ENCODE results near the gene STX3. TPM values are rescaled to one million over a fixed set of nuclear protein-coding genes. Genes with fewer than 3 reads are reported as not detected.

Gene STX3
- 37.0 and 41.2 TPM in 2 replicates for total RNA-seq

DNA sequence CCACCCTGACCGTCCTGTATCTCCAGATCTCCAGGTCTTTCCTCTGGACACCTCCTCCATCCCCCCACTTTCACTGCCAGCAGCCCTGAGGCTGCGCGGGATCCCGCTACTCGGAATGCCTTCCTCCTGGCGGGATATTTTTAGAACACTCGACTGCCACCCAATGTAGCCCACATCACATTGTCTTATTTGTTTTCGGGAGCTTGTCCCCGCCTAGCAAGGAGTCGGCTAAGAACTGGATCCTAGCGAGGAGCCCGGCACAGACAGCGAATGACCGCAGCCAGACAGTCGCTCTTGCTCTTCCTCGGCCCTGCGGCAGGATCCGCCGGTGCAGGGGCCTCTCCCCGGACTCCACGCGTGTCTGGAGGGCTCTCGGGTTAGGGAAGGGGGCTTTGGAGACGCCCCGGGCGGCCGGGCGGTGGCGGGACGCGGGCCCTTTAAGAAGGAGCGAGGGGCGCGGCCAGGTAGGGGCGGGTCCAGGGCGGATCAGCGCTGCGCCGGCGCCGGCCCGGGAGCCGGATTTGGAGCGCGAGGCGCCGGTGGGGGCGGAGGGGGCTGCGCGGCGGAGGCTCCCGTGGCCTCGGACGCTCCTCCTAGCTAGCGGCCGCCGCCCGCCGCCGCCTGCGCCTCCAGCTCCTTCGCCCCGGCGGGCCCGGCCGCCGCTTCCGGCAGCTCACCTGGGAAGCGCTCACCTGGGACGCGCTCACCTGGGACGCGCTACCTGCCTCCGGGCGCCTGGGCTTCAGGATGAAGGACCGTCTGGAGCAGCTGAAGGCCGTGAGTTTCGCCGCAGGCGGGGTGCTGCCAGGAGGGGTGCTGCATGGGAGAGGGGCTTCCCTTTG, at the start of gene STX3:
Gene STX3 (plus strand): TSS at position 518 of the 842 bp plus-strand sequence. CDS start 230 bp downstream, at position 748.

DNA sequence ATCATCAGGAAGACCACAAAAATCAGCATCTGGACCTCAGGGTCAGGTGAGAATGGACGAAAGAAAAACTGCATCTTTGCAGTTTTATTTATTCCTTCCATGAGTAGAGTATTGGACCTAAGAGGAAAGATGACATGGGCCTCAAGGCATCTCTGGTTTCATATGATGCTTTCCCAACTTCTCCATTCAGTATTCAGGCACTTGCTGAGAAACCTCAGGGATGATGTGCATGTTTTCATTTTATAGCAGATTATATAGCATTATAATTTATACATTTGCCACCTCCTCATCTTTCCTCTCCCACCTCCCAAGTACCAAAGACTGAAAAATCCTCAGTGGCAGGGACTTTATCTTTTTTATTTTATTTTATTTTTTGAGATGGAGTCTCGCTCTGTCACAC, 41.4 kb upstream of the STX3 start, which contains the start of gene OR10V1:
Gene OR10V1 (minus strand): TSS at position 101 of the 400 bp plus-strand sequence. CDS start 0 bp downstream, at position 101.

DNA sequence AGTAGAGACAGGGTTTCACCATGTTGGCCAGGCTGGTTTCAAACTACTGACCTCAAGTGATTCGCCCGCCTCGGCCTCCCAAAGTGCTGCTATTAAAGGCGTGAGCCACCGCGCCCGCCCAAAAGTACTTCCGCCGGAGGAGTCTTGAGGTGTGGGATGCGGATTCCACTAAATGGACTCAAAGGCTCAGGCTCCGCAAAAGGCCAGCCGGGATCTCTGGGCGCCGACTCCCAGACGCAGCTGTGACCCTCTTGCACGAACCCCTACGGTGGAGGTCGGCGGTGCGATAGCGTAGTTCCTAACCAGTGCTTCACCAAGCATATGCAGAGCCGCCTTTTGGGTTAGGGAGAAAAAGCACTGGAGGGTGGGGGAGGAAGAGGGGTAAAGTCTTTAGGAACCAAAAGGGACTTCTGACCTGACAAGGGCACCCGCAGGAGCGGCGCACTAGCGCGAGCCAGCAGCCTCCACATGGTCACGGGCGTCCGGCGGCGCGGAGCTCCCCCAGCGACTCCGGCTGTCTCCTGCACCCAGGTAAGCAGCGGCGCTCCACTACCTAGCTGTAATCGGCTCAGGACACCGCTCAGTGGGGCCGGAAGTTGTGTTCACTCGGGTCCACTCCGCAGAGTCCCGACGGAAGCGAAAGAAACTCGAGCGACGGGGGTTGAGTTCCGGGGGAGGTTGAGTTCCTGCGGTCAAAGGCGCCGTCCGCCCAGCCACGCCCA, 55.2 kb downstream of the STX3 start, which contains the start of gene MRPL16:
Gene MRPL16 (minus strand): TSS at position 590 of the 722 bp plus-strand sequence. CDS start 120 bp downstream, at position 470.

DNA sequence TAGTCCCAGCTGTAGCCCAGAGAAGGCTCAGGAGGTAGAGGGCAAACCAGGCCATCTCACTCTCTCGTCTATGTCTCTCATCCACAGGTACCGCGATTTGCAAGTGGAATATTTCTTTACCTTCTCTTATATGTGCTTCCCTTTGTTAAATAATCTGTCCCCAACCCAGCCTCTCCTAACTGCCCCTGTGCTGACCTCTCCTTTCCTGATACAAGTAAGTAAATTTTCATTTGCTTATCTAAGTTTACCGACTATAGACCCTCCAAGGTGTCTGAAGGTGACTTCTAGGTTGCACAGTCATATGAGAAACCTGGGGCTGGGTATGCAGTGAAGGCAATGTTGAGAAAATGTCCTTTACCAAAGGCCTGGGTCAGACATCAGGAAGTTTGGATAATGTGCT, 90.2 kb downstream of the STX3 start, which contains the start of gene CBLIF:
Gene CBLIF (minus strand): TSS at position 101 of the 400 bp plus-strand sequence. CDS start 46 bp downstream, at position 55.

Other genes starting within 250 kb of the STX3 start
- not detected in 2 replicates for gene OR4D9, start 243.8 kb upstream of the STX3 start, total RNA-seq
- gene OSBP, start 139.6 kb upstream of the STX3 start, total RNA-seq = 13.7 and 14.9 TPM in 2 replicates
- gene PATL1, start 86.3 kb upstream of the STX3 start, total RNA-seq = 14.3 and 16.9 TPM in 2 replicates
- gene OR10V1, start 41.5 kb upstream of the STX3 start, total RNA-seq = not detected in 2 replicates
- gene MRPL16, start 55.4 kb downstream of the STX3 start, total RNA-seq = 52.5 and 59.1 TPM in 2 replicates
- not detected in 2 replicates for gene CBLIF, start 90.1 kb downstream of the STX3 start, total RNA-seq
- gene TCN1, start 111.1 kb downstream of the STX3 start, total RNA-seq = not detected in 2 replicates
- gene OOSP3, start 123.4 kb downstream of the STX3 start, total RNA-seq = not detected in 2 replicates
- not detected in 2 replicates for gene OOSP1, start 183.1 kb downstream of the STX3 start, total RNA-seq
- not detected in 2 replicates for gene OOSP4A, start 208.7 kb downstream of the STX3 start, total RNA-seq

Measured in mammary microvascular endothelial cell (primary cell).